Astrocyte (in vitro differentiated cells and primary cell): ENCODE measurements around the gene NUTM1. TPM values are rescaled to one million over a fixed set of nuclear protein-coding genes. Genes with fewer than 3 reads are reported as not detected.

Source experiments
- DNase-seq: peaks from one replicate; pipeline ENCODE4 v3.0.0-alpha.2; 2010; ENCODE audit warnings: low read depth
- FAIRE-seq: peaks from 2 replicates; lab custom pipeline; 2011; peaks lifted over from hg19 to GRCh38; lab: Jason Lieb, UNC
- H2AFZ ChIP-seq: 2 replicates; pipeline ENCODE4 v1.6.0; 2012; ENCODE audit warnings: low read depth, low read length, inconsistent platforms
- H3K27ac ChIP-seq: 2 replicates; pipeline ENCODE4 v1.5.1; 2011; ENCODE audit warnings: low read depth, low read length, inconsistent platforms
- H3K27me3 ChIP-seq: 2 replicates; pipeline ENCODE4 v1.6.0; 2011; ENCODE audit warnings: low read length, inconsistent platforms; ENCODE audit not compliant: insufficient read depth
- H3K36me3 ChIP-seq: 2 replicates; pipeline ENCODE4 v1.5.1; 2011; ENCODE audit warnings: low read length, inconsistent platforms; ENCODE audit not compliant: insufficient read depth
- H3K4me1 ChIP-seq: 2 replicates; pipeline ENCODE4 v1.5.1; 2011; ENCODE audit warnings: low read length, inconsistent platforms; ENCODE audit not compliant: insufficient read depth
- H3K4me2 ChIP-seq: 2 replicates; pipeline ENCODE4 v1.6.0; 2012; ENCODE audit warnings: low read length, inconsistent platforms
- H3K4me3 ChIP-seq: 2 replicates; pipeline ENCODE4 v1.5.1; 2011; ENCODE audit warnings: low read depth, mild to moderate bottlenecking, low read length, inconsistent platforms; ENCODE audit not compliant: insufficient read depth
- H3K79me2 ChIP-seq: 2 replicates; pipeline ENCODE4 v1.6.0; 2012; ENCODE audit warnings: mild to moderate bottlenecking, low read length, inconsistent platforms; ENCODE audit not compliant: insufficient read depth
- H3K9ac ChIP-seq: 2 replicates; pipeline ENCODE4 v1.6.0; 2012; ENCODE audit warnings: mild to moderate bottlenecking, low read length, inconsistent platforms
- H3K9me3 ChIP-seq: 2 replicates; pipeline ENCODE4 v1.5.1; 2012; ENCODE audit warnings: low read depth, mild to moderate bottlenecking, low read length, inconsistent platforms; ENCODE audit not compliant: insufficient read depth
- H4K20me1 ChIP-seq: 2 replicates; pipeline ENCODE4 v1.6.0; 2012; ENCODE audit warnings: low read length, inconsistent platforms; ENCODE audit not compliant: insufficient read depth
- H3K27ac Mint-ChIP-seq: one replicate; pipeline ENCODE4 v1.8.0; 2021; ENCODE audit warnings: mild to moderate bottlenecking, mixed read lengths; ENCODE audit not compliant: unreplicated experiment
- H3K27me3 Mint-ChIP-seq: one replicate; pipeline ENCODE4 v1.8.0; 2021; ENCODE audit warnings: low read depth, mixed read lengths; ENCODE audit not compliant: unreplicated experiment
- H3K36me3 Mint-ChIP-seq: one replicate; pipeline ENCODE4 v1.8.0; 2021; ENCODE audit warnings: low read depth, mixed read lengths; ENCODE audit not compliant: unreplicated experiment
- H3K4me1 Mint-ChIP-seq: one replicate; pipeline ENCODE4 v1.8.0; 2021; ENCODE audit warnings: low read depth, mixed read lengths; ENCODE audit not compliant: unreplicated experiment
- H3K4me3 Mint-ChIP-seq: one replicate; pipeline ENCODE4 v1.8.0; 2021; ENCODE audit warnings: mild to moderate bottlenecking, moderate library complexity, mixed read lengths; ENCODE audit not compliant: unreplicated experiment
- H3K9me3 Mint-ChIP-seq: one replicate; pipeline ENCODE4 v1.8.0; 2021; ENCODE audit warnings: mild to moderate bottlenecking, mixed read lengths; ENCODE audit not compliant: unreplicated experiment
- CTCF ChIP-seq: IDR thresholded peaks from 2 replicates; pipeline ENCODE4 v1.5.1; 2011; ENCODE audit warnings: low read depth, mild to moderate bottlenecking, inconsistent platforms, low read length, moderate library complexity; ENCODE audit not compliant: insufficient read depth
- EZH2 ChIP-seq: IDR thresholded peaks from 2 replicates; pipeline ENCODE4 v1.6.1; 2012; ENCODE audit warnings: mild to moderate bottlenecking, low read length, inconsistent platforms; ENCODE audit not compliant: insufficient read depth
- total RNA-seq: library from RNA; stranded (reverse); gene quantifications from 2 replicates; pipeline ENCODE4 v1.2.1, GENCODE V29; 2021

NUTM1 gene
- total RNA-seq, 1 donor from 2014 or later, result not detected

GRCh38 chr15:34357653-34358052 is 14.5 kb downstream of the NUTM1 start:
- FAIRE-seq, result no peak
- no peaks in the 10 kb centered on the region for H3K27me3 ChIP-seq
- no peak overlapping the region for H3K27ac ChIP-seq
- no peaks in the 10 kb centered on the region for H3K9me3 ChIP-seq
- H3K4me1 Mint-ChIP-seq, result peaks cover 3% of the 10 kb centered on the region
- H4K20me1 ChIP-seq, result peaks cover 5% of the 10 kb centered on the region
- peaks cover 9% of the 10 kb centered on the region for H3K36me3 ChIP-seq
- no peak overlapping the region for H3K4me2 ChIP-seq
- H3K9ac ChIP-seq, result no peak overlapping the region
- no peaks in the 10 kb centered on the region for H3K9me3 Mint-ChIP-seq
- peaks cover 40% of the 10 kb centered on the region for H3K36me3 Mint-ChIP-seq
- H3K4me3 ChIP-seq, result no peak overlapping the region
- no peak for DNase-seq
- H3K27me3 Mint-ChIP-seq, result no peaks in the 10 kb centered on the region
- no peak overlapping the region for H3K4me3 Mint-ChIP-seq
- H3K27ac Mint-ChIP-seq, result no peak overlapping the region
- H3K4me1 ChIP-seq, result no peaks in the 10 kb centered on the region
- TF ChIP-seq CTCF, result no peak
- no peak for TF ChIP-seq EZH2
- no peaks in the 10 kb centered on the region for H3K79me2 ChIP-seq
- H2AFZ ChIP-seq, result no peak overlapping the region

- no peak for TF ChIP-seq EZH2
- TF ChIP-seq CTCF, result peak; percentile 23
- Mint-ChIP-seq H3K4me3 (no peak overlapping the region), H3K4me1 (peaks cover 3% of the 10 kb centered on the region), H3K9me3 (no peaks in the 10 kb centered on the region), H3K36me3 (peaks cover 40% of the 10 kb centered on the region), H3K27me3 (no peaks in the 10 kb centered on the region), H3K27ac (no peak overlapping the region)
- DNase-seq (no peak), FAIRE-seq (no peak)
- Histone ChIP-seq H3K36me3 (peaks cover 13% of the 10 kb centered on the region), H3K27me3 (no peaks in the 10 kb centered on the region), H2AFZ (no peak overlapping the region), H3K27ac (no peak overlapping the region), H4K20me1 (peaks cover 7% of the 10 kb centered on the region), H3K9me3 (no peaks in the 10 kb centered on the region), H3K4me3 (no peak overlapping the region), H3K79me2 (no peaks in the 10 kb centered on the region), H3K4me2 (no peak overlapping the region), H3K4me1 (no peaks in the 10 kb centered on the region), H3K9ac (no peak overlapping the region)
These were observed 15.3 kb downstream of the NUTM1 start for GRCh38 chr15:34358367-34358766.

GRCh38 chr15:34358948-34359347 is 15.8 kb downstream of the NUTM1 start:
- H3K4me3 ChIP-seq, result no peak overlapping the region

More at GRCh38 chr15:34358948-34359347, 15.8 kb downstream of the NUTM1 start:
- Mint-ChIP-seq H3K4me3 (no peak overlapping the region), H3K4me1 (peaks cover 3% of the 10 kb centered on the region), H3K27ac (no peak overlapping the region), H3K36me3 (peaks cover 39% of the 10 kb centered on the region), H3K9me3 (no peaks in the 10 kb centered on the region), H3K27me3 (no peaks in the 10 kb centered on the region)
- TF ChIP-seq EZH2 (no peak), CTCF (no peak)
- Histone ChIP-seq H3K9ac (no peak overlapping the region), H3K27ac (no peak overlapping the region), H3K79me2 (no peaks in the 10 kb centered on the region), H3K4me1 (no peaks in the 10 kb centered on the region), H3K4me2 (no peak overlapping the region), H3K27me3 (no peaks in the 10 kb centered on the region), H4K20me1 (peaks cover 7% of the 10 kb centered on the region), H3K36me3 (peaks cover 13% of the 10 kb centered on the region), H2AFZ (no peak overlapping the region), H3K9me3 (no peaks in the 10 kb centered on the region)
- no peak for FAIRE-seq
- DNase-seq, result no peak
